ENCODE measurements around the gene JPH4.

JPH4 gene

GRCh38 chr14:23522643-23523198 lies 55.9 kb downstream of the JPH4 start:
- no peak for DNase-seq

GRCh38 chr14:23521785-23522640 lies 56.6 kb downstream of the JPH4 start:
- no peak for DNase-seq

GRCh38 chr14:23520899-23521533 lies 57.6 kb downstream of the JPH4 start:
- no peak for DNase-seq

- no peak for DNase-seq
Measured at GRCh38 chr14:23518709-23519108, 59.9 kb downstream of the JPH4 start.
